Fibroblast of skin of right biceps (primary cell): ENCODE results near the gene DMD.

Experiments
- DNase-seq: peaks from one replicate; pipeline ENCODE4 v3.0.0-alpha.2; 2013

The DMD gene

GRCh38 chrX:31836479-31836878 is 1374.9 kb downstream of the DMD start:
- no peak for DNase-seq

DNA sequence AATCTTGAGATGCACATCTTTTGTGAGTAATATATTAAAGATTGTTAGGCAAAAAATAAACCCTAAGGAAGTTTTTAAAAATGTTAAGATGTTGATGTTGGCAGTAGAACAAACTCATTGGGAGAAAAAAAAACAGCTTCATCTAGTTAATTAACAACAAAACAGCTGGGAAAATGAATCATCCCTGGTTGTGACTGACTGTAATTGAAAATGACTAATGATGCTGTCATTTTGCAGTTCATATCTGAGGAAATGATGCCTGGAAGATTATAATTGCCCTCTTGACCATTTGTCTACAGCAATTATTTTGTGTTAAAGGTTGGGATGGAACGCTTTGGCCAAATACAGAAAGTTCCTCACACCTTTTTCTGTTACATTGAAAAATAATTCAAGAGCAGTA is 1379.1 kb downstream of the DMD start:
- peak; percentile 0 for DNase-seq

- DNase-seq = no peak
Measured at GRCh38 chrX:31820430-31821210, 1390.7 kb downstream of the DMD start.

DNA sequence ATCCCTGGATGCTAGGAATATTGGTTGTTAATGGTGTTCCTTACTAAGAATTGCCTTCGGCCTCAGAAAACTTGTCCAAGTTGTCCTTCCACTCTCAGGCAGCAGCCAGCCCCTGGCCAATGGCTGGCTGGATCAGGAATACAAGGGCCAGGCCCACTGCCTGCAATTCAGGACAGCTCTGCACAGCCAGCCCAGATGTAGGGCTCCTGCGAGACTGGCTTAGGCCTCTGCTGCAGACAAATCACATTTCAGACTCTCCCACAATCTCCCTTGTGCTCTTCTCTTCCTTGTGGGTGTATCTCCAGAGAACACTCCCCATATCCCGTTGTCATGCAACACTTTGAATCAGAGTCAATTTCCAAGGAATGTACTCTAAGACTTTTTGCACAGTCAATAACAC is 1391.9 kb downstream of the DMD start:
- no peak for DNase-seq

- no peak for DNase-seq
Measured at GRCh38 chrX:31811106-31811505, 1400.2 kb downstream of the DMD start.

DNA sequence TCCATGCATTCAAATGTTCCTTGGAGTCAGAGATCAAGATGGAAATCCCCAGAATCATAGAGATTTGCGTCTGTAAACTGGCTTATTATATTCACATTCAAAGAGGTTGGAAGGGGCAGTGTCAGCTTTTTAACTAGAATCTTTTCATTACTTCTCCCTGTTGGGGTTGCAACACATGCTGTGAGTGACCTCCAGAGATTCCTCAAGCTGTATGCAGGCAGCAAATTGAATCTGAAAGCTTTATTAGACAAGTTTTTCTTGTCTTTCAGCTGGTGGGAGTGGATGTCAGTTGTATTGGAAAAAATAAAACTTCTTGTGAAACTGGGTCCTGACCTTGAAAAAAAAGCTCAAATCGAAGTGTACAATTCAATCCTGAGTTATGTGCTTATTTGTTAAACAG is 1403.0 kb downstream of the DMD start:
- DNase-seq = no peak

- DNase-seq = no peak
Measured at GRCh38 chrX:31807165-31807564, 1404.2 kb downstream of the DMD start.

GRCh38 chrX:31805781-31806180 is 1405.6 kb downstream of the DMD start:
- DNase-seq = no peak

DNA sequence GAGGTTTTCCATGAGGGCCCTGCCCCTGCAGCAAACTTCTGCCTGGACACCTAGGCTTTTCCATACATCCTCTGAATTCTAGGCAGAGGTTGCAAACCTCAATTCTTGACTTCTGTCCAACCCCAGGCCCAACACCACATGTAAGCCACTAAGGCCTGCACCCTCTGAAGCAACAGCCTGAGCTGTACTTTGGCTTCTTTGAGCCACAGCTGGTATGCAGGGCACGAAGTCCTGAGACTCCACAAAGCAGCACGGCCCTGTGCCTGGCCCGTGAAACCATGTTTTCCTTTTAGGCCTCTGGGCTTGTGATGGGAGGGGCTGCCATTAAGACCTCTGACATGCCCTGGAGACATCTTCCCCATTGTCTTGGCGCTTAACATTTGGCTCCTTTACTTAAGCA is 1411.1 kb downstream of the DMD start:
- no peak for DNase-seq

GRCh38 chrX:31796624-31797023 is 1414.7 kb downstream of the DMD start:
- DNase-seq = no peak

GRCh38 chrX:31747411-31747810 is 1463.9 kb downstream of the DMD start:
- DNase-seq = no peak

GRCh38 chrX:31743004-31743403 is 1468.3 kb downstream of the DMD start:
- DNase-seq = no peak

- no peak for DNase-seq
Measured at GRCh38 chrX:31717474-31717873, 1493.9 kb downstream of the DMD start.

GRCh38 chrX:31715675-31716074 is 1495.7 kb downstream of the DMD start:
- no peak for DNase-seq

DNA sequence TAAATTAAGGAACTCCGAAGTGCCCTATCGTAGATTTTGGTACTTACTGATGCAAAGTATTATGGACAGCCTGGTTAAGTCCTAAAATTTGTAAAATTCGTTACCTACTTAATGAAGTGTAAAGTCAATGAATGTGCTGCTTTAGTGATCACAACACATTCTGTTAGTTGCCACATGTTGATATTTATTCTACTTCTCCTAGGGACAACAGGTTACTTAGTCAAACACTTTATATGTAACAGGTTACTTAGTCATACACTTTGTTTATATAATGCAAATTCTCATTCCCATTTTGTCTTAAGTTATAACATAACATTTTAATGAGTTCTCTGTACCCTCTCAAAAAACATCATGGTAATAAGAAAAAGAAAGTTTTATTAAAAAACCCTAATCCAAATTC is 1496.6 kb downstream of the DMD start:
- no peak for DNase-seq

DNA sequence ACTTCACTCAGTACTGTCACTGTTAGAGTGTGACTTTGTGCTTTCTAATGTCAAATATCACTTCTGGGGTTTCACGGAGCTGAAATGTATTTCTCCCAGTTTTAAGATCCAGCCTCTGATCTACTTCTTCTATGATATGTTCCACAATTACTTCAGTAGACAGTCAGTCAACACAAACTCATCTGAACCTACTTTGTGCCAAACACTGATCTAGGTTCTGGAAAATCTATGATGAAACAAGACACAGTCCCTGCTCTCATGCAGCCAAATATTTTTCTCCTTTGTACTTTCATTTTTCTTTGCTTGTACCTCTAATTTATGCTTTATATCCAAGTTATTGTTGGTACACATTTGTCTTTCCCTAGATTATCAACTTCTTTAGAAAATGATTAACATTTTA is 1498.2 kb downstream of the DMD start:
- no peak for DNase-seq

- no peak for DNase-seq
Measured at GRCh38 chrX:31711166-31711565, 1500.2 kb downstream of the DMD start.

DNA sequence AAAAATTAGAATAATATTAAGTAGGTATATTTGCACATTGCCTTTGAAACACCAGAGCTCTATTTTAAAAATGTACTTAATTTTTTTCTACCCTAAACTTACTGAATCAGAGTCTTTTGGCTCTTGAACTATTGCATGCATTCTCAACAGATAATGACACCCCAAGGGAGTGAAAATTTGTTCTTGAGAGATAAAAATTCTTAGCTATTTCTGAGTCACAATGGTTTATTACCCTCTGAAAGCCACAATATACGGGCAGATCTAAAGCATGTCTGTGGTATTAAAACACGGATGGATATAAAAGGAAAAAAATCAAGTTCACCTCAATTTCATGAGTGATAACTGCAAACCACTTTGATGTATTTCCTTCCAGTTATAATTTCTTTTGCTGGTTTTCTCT is 1503.2 kb downstream of the DMD start:
- DNase-seq = peak; percentile 51

GRCh38 chrX:31706466-31706865 is 1504.9 kb downstream of the DMD start:
- DNase-seq = peak; percentile 57

GRCh38 chrX:31705816-31706215 is 1505.5 kb downstream of the DMD start:
- no peak for DNase-seq

DNA sequence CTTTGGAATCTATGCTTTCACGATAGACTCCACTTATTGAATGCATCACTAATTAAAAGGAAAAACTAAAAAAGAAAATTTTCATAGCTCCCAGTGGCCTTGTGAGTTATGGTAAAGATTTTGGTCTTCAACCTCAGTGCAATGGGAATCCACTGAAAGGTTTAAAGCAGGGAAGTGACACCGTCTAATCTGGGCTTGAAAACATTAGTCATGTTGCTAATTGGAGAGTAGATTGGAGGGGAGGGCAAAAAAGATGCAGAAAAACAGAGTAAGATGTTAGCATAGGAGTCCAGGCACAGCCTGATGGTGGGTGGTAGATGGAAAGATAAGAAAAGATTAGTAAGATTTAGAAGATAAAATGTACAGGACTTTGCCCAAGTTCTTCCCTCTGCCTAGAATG is 1506.4 kb downstream of the DMD start:
- DNase-seq = no peak

GRCh38 chrX:31702222-31702621 is 1509.1 kb downstream of the DMD start:
- DNase-seq = peak; percentile 33

DNA sequence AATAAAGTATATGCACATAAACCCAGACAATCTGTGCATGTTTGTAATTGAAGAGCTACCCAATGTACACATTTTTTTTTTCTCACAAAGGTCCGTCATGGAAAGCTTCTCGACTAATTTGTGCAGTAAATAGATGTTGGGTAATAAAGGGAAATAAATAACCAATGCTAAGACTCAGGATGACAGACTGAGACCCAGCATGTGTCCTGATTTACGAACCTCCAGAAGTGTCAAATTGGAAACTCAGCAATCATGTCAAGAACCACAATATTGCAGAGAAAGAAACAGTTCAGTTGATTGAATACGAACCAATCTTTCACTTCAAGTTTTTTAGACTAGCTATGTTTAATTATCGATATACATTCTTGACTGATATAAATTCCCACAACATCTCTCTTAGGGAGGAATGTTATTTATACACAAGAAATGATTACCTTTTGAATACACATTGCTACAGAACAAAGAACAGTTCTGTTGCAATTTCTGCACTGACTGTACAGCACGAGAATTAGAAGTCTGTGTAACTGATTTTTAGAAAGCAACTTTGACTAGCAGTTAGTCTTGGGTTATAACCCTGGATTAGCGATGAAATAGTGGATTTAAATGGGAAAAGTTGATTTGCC is 1513.9 kb downstream of the DMD start:
- no peak for DNase-seq

DNA sequence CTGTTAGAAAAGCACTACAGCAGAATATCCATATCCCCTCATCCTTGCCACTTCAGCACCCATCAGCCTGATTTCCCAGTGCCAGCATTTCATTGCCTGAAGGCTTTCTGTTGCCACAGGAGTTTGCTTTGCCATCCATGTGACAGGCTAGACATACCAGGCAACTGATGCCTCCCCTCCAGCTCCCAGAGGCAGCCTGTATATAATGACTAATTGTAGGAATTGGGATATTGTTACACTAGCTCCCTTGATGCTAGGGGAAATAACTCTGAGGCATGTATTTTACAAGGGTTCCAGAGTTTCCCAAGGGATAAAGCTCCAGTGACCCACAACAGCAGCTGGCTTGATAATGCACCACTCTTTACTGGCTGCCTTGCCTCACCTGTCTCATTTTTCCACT is 1531.5 kb downstream of the DMD start:
- no peak for DNase-seq

DNA sequence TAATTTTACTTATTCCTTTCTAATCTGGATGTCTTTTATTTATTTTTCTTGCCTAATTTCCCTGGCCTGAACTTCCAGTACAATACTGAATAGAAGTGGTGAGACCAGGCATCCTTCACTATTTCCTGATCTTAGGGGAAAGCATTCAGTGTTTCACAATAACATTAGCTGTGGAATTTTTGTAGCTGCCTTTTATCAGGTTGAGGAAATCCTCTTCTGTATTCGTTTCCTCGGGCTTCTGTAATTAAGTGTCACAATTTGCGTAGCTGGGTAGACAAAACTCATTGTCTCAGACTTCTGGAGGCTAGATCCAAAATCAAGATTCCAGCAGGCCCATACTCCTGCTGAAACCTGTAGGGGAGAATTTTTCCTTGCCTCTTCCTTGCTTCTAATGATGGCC is 1541.1 kb downstream of the DMD start:
- no peak for DNase-seq
